Vagina (tissue), 2 donors: ENCODE data around the gene FBXW11. TPM values are rescaled to one million over a fixed set of nuclear protein-coding genes. Genes with fewer than 3 reads are reported as not detected.

Source experiments
- DNase-seq, 2 donors: peaks; one replicate each; pipeline ENCODE4 v3.0.0-alpha.2; 2017; ENCODE audit errors: extremely low spot score in 2 of 2
- H3K27ac ChIP-seq: fragments of 200-600 bp; sonication (generic); one replicate; pipeline ENCODE4 v1.5.1; 2019
- H3K27me3 ChIP-seq: fragments of 200-600 bp; sonication (generic); one replicate; pipeline ENCODE4 v1.5.1; 2019
- H3K36me3 ChIP-seq, 2 donors: fragments of 200-600 bp; sonication (generic); one replicate each; pipeline ENCODE4 v1.5.1; 2017 to 2019
- H3K4me1 ChIP-seq: fragments of 200-600 bp; sonication (generic); one replicate; pipeline ENCODE4 v1.5.1; 2019
- H3K4me3 ChIP-seq, 2 donors: fragments of 200-600 bp; sonication (generic); 1 replicate in 1 of 2; 2 replicates in 1 of 2; pipeline ENCODE4 v1.5.1; 2016 to 2019
- H3K9me3 ChIP-seq: fragments of 200-600 bp; sonication (generic); one replicate; pipeline ENCODE4 v1.5.1; 2019
- CTCF ChIP-seq, 3 experiments: fragments of 450-650 bp in 2 of 3; fragments of 200-600 bp in 1 of 3; sonication (generic) in 1 of 3; IDR thresholded peaks; one replicate each; pipeline ENCODE4 v1.5.1; 2017 to 2019; ENCODE audit warnings: antibody characterized with exemption in 3 of 3, mild to moderate bottlenecking in 2 of 3, moderate library complexity in 2 of 3
- POLR2A ChIP-seq, 2 donors: fragments of 450-650 bp; IDR thresholded peaks; one replicate each; pipeline ENCODE4 v1.6.1; 2017; ENCODE audit warnings: antibody characterized with exemption in 2 of 2, mild to moderate bottlenecking in 2 of 2, moderate library complexity in 2 of 2
- POLR2AphosphoS5 ChIP-seq, 2 donors: sonication (generic); formaldehyde crosslinking; IDR thresholded peaks; one replicate each; pipeline ENCODE4 v1.9.0; 2017; ENCODE audit warnings: antibody characterized with exemption in 2 of 2, mild to moderate bottlenecking in 2 of 2, low read depth in 1 of 2; ENCODE audit not compliant: insufficient read depth in 1 of 2
- intact Hi-C: fragments of 100-400 bp; cut with DNase I; formaldehyde crosslinking; loops from one replicate; pipeline ENCODE4 v1.15.1; 2023
- total RNA-seq: library from RNA; depleted of rRNA; stranded (reverse); fragments of >200 nt; gene quantifications from one replicate; pipeline ENCODE4 v1.2.3, GENCODE V29; 2016

FBXW11 gene
- total RNA-seq, 1 donor from 2014 or later, result 40.5 TPM

GRCh38 chr5:171989946-171990712 is 16.3 kb downstream of the FBXW11 start:
- H3K4me3 ChIP-seq, result no peak overlapping the region
- no peaks in the 10 kb centered on the region for H3K36me3 ChIP-seq
- no peak for TF ChIP-seq POLR2AphosphoS5 (IDR thresholded peaks at IDR 0.05; ENCODE audit: insufficient read depth in 1 of 2, low read depth in 1 of 2)
- TF ChIP-seq CTCF (IDR thresholded peaks at IDR 0.05), result no peak
- no peak for TF ChIP-seq POLR2A (IDR thresholded peaks at IDR 0.05)
- H3K27ac ChIP-seq, result no peak overlapping the region
- intact Hi-C loops, result no loop called here
- no peaks in the 10 kb centered on the region for H3K27me3 ChIP-seq
- peaks cover 35% of the 10 kb centered on the region for H3K4me1 ChIP-seq
- no peaks in the 10 kb centered on the region for H3K9me3 ChIP-seq
- no peak for DNase-seq

GRCh38 chr5:171989276-171989675 is 17.2 kb downstream of the FBXW11 start:
- Histone ChIP-seq H3K4me3 (no peak overlapping the region), H3K9me3 (no peaks in the 10 kb centered on the region), H3K36me3 (no peaks in the 10 kb centered on the region), H3K27me3 (no peaks in the 10 kb centered on the region), H3K4me1 (peaks cover 37% of the 10 kb centered on the region), H3K27ac (no peak overlapping the region)
- peak in 1 of 2 donors; percentile 92 for TF ChIP-seq POLR2AphosphoS5 (IDR thresholded peaks at IDR 0.05; ENCODE audit: insufficient read depth in 1 of 2, low read depth in 1 of 2)
- no peak for TF ChIP-seq POLR2A (IDR thresholded peaks at IDR 0.05)
- TF ChIP-seq CTCF (IDR thresholded peaks at IDR 0.05), result no peak
- intact Hi-C loops, result no loop called here
- DNase-seq, result no peak

- Histone ChIP-seq H3K36me3 (no peaks in the 10 kb centered on the region), H3K27me3 (no peaks in the 10 kb centered on the region), H3K27ac (no peak overlapping the region), H3K4me1 (peaks cover 32% of the 10 kb centered on the region), H3K4me3 (no peak overlapping the region), H3K9me3 (no peaks in the 10 kb centered on the region)
- no peak for DNase-seq
- intact Hi-C loops, result no loop called here
- TF ChIP-seq CTCF (IDR thresholded peaks at IDR 0.05) (no peak), POLR2AphosphoS5 (IDR thresholded peaks at IDR 0.05; ENCODE audit: insufficient read depth in 1 of 2, low read depth in 1 of 2) (no peak), POLR2A (IDR thresholded peaks at IDR 0.05) (no peak)
These were observed 19.7 kb downstream of the FBXW11 start for GRCh38 chr5:171986772-171987171.

- TF ChIP-seq POLR2AphosphoS5 (IDR thresholded peaks at IDR 0.05; ENCODE audit: insufficient read depth in 1 of 2, low read depth in 1 of 2), result no peak
- TF ChIP-seq POLR2A (IDR thresholded peaks at IDR 0.05), result no peak
- TF ChIP-seq CTCF (IDR thresholded peaks at IDR 0.05), result no peak
- no peaks in the 10 kb centered on the region for H3K36me3 ChIP-seq
- H3K27me3 ChIP-seq, result no peaks in the 10 kb centered on the region
- H3K4me3 ChIP-seq, result no peak overlapping the region
- no peak for DNase-seq
- intact Hi-C loops, result no loop called here
- peaks cover 22% of the 10 kb centered on the region for H3K4me1 ChIP-seq
- H3K9me3 ChIP-seq, result no peaks in the 10 kb centered on the region
- H3K27ac ChIP-seq, result no peak overlapping the region
These were observed 21.6 kb downstream of the FBXW11 start for GRCh38 chr5:171984748-171985419.

GRCh38 chr5:171981847-171982246 is 24.6 kb downstream of the FBXW11 start:
- Histone ChIP-seq H3K9me3 (peaks cover 3% of the 10 kb centered on the region), H3K27me3 (no peaks in the 10 kb centered on the region), H3K4me3 (no peak overlapping the region), H3K27ac (no peak overlapping the region), H3K4me1 (peaks cover 17% of the 10 kb centered on the region), H3K36me3 (no peaks in the 10 kb centered on the region)
- TF ChIP-seq CTCF (IDR thresholded peaks at IDR 0.05), result no peak
- TF ChIP-seq POLR2A (IDR thresholded peaks at IDR 0.05), result no peak
- no peak for TF ChIP-seq POLR2AphosphoS5 (IDR thresholded peaks at IDR 0.05; ENCODE audit: insufficient read depth in 1 of 2, low read depth in 1 of 2)
- intact Hi-C loops, result no loop called here
- no peak for DNase-seq
